Neural progenitor cell (in vitro differentiated cells): ENCODE results near the gene CES2. TPM values are rescaled to one million over a fixed set of nuclear protein-coding genes. Genes with fewer than 3 reads are reported as not detected.

Experiments used
- DNase-seq: peaks from one replicate; pipeline ENCODE4 v3.0.0-alpha.2; 2016; ENCODE audit warnings: low spot score
- H2AFZ ChIP-seq: fragments of 200-600 bp; sonication (generic); replicated peaks from 2 replicates; pipeline ENCODE4 v1.6.1; 2016; ENCODE audit warnings: antibody characterized with exemption
- H3F3A ChIP-seq: fragments of 200-600 bp; sonication (generic); 2 replicates; pipeline ENCODE4 v1.6.1; 2016; ENCODE audit warnings: antibody characterized with exemption, low read depth
- H3K27ac ChIP-seq: fragments of 200-600 bp; sonication (generic); 2 replicates; pipeline ENCODE4 v1.5.1; 2016; ENCODE audit warnings: mild to moderate bottlenecking
- H3K27me3 ChIP-seq: fragments of 200-600 bp; sonication (generic); 2 replicates; pipeline ENCODE4 v1.6.1; 2016; ENCODE audit warnings: mild to moderate bottlenecking, moderate library complexity
- H3K36me3 ChIP-seq: fragments of 200-600 bp; sonication (generic); 2 replicates; pipeline ENCODE4 v1.5.1; 2016
- H3K4me1 ChIP-seq: fragments of 200-600 bp; sonication (generic); 2 replicates; pipeline ENCODE4 v1.6.1; 2016; ENCODE audit warnings: mixed run types
- H3K4me2 ChIP-seq: fragments of 200-600 bp; sonication (generic); 2 replicates; pipeline ENCODE4 v1.6.1; 2016
- H3K4me3 ChIP-seq: fragments of 200-600 bp; sonication (generic); 2 replicates; pipeline ENCODE4 v1.5.1; 2016
- H3K79me2 ChIP-seq: fragments of 200-600 bp; sonication (generic); 2 replicates; pipeline ENCODE4 v1.6.1; 2016; ENCODE audit warnings: low read depth
- H3K9ac ChIP-seq: fragments of 200-600 bp; sonication (generic); 2 replicates; pipeline ENCODE4 v1.6.1; 2016
- H3K9me3 ChIP-seq: fragments of 200-600 bp; sonication (generic); 2 replicates; pipeline ENCODE4 v1.5.1; 2016; ENCODE audit warnings: low read depth
- H4K20me1 ChIP-seq: fragments of 200-600 bp; sonication (generic); 2 replicates; pipeline ENCODE4 v1.6.1; 2016; ENCODE audit warnings: low read depth
- H3K27ac Mint-ChIP-seq: 3 replicates; pipeline ENCODE4 v1.8.0; 2021; ENCODE audit warnings: mixed read lengths
- H3K27me3 Mint-ChIP-seq: 2 replicates; pipeline ENCODE4 v1.8.0; 2022; ENCODE audit warnings: low read depth, mild to moderate bottlenecking, inconsistent platforms, moderate library complexity, mixed read lengths; ENCODE audit not compliant: insufficient read depth
- H3K36me3 Mint-ChIP-seq: 3 replicates; pipeline ENCODE4 v1.8.0; 2021; ENCODE audit warnings: mixed read lengths
- H3K4me1 Mint-ChIP-seq: 3 replicates; pipeline ENCODE4 v1.8.0; 2021; ENCODE audit warnings: mixed read lengths
- H3K4me3 Mint-ChIP-seq: 3 replicates; pipeline ENCODE4 v1.8.0; 2021; ENCODE audit warnings: mild to moderate bottlenecking, moderate library complexity, mixed read lengths
- H3K9me3 Mint-ChIP-seq: 3 replicates; pipeline ENCODE4 v1.8.0; 2020; ENCODE audit warnings: mixed read lengths
- CTCF ChIP-seq: fragments of 200-600 bp; sonication (generic); IDR thresholded peaks from 2 replicates; pipeline ENCODE4 v1.5.1; 2017; ENCODE audit warnings: antibody characterized with exemption, mild to moderate bottlenecking
- EZH2 ChIP-seq: fragments of 200-600 bp; sonication (generic); IDR thresholded peaks from 2 replicates; pipeline ENCODE4 v1.6.1; 2017; ENCODE audit warnings: antibody characterized with exemption, mild to moderate bottlenecking, moderate library complexity
- EZH2phosphoT487 ChIP-seq: fragments of 200-600 bp; sonication (generic); IDR thresholded peaks from 2 replicates; pipeline ENCODE4 v1.6.1; 2017; ENCODE audit warnings: antibody characterized with exemption
- total RNA-seq: library from RNA; depleted of rRNA; stranded (reverse); fragments of >200 nt; gene quantifications from 2 replicates; pipeline ENCODE4 v1.2.3, GENCODE V29; 2015; ENCODE audit warnings: low replicate concordance

The CES2 gene
- total RNA-seq, 1 donor from 2014 or later: 11.1 TPM

DNA sequence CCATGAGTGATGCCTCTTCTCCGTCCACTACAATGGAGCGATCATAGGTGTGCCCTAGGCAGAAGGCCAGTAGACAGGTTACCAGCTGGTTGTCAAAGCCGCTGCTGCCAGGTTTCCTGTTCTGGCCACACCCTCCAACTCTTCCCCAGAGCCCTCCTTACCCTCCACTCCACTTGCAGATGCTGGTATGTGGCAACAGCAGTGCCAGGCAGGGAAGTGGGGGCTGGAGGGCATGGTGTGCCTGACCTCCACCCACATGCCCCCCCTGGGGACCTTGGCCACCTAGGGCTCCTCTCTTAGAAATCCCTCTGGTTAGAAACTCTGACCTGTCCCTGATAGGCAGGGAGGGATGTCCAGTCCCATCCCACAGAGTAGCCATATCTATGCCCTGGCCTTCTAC is 11.4 kb upstream of the CES2 start:
- H3K27me3 Mint-ChIP-seq: peaks cover 42% of the 10 kb centered on the region
- no peak overlapping the region for H3K4me3 ChIP-seq
- H3K27me3 ChIP-seq: peaks cover 76% of the 10 kb centered on the region
- H4K20me1 ChIP-seq: peaks cover 10% of the 10 kb centered on the region
- H2AFZ ChIP-seq: no peak overlapping the region
- TF ChIP-seq EZH2: no peak
- H3K4me2 ChIP-seq: no peak overlapping the region
- no peaks in the 10 kb centered on the region for H3K79me2 ChIP-seq
- no peaks in the 10 kb centered on the region for H3K4me1 ChIP-seq
- no peaks in the 10 kb centered on the region for H3K36me3 ChIP-seq
- peaks cover 38% of the 10 kb centered on the region for H3K4me1 Mint-ChIP-seq
- H3K9ac ChIP-seq: no peak overlapping the region
- H3K4me3 Mint-ChIP-seq: no peak overlapping the region
- no peaks in the 10 kb centered on the region for H3K9me3 ChIP-seq
- H3K36me3 Mint-ChIP-seq: no peaks in the 10 kb centered on the region
- no peaks in the 10 kb centered on the region for H3K9me3 Mint-ChIP-seq
- H3K27ac Mint-ChIP-seq: no peak overlapping the region
- H3K27ac ChIP-seq: no peak overlapping the region
- DNase-seq: no peak
- H3F3A ChIP-seq: peaks cover 12% of the 10 kb centered on the region

GRCh38 chr16:66924527-66925321 is 10.6 kb upstream of the CES2 start:
- H3K9ac ChIP-seq: no peak overlapping the region
- H3K4me3 ChIP-seq: peak overlapping the region; percentile 39
- no peaks in the 10 kb centered on the region for H3K79me2 ChIP-seq
- peak; percentile 64 for TF ChIP-seq CTCF
- peak; percentile 45 for TF ChIP-seq EZH2
- TF ChIP-seq EZH2phosphoT487: no peak
- H3K27ac Mint-ChIP-seq: no peak overlapping the region
- H3K4me1 ChIP-seq: no peaks in the 10 kb centered on the region
- H3K9me3 ChIP-seq: no peaks in the 10 kb centered on the region
- peaks cover 12% of the 10 kb centered on the region for H3F3A ChIP-seq
- peaks cover 10% of the 10 kb centered on the region for H4K20me1 ChIP-seq
- H3K4me2 ChIP-seq: peak overlapping the region; percentile 64
- DNase-seq: peak; percentile 87
- peaks cover 42% of the 10 kb centered on the region for H3K27me3 Mint-ChIP-seq
- no peaks in the 10 kb centered on the region for H3K36me3 ChIP-seq
- H3K4me1 Mint-ChIP-seq: peaks cover 33% of the 10 kb centered on the region
- H2AFZ ChIP-seq: peak overlapping the region; percentile 71
- H3K36me3 Mint-ChIP-seq: no peaks in the 10 kb centered on the region
- peaks cover 70% of the 10 kb centered on the region for H3K27me3 ChIP-seq
- H3K4me3 Mint-ChIP-seq: peak overlapping the region; percentile 80
- no peaks in the 10 kb centered on the region for H3K9me3 Mint-ChIP-seq
- H3K27ac ChIP-seq: no peak overlapping the region

GRCh38 chr16:66925322-66925840 is 9.9 kb upstream of the CES2 start, which contains the start of gene RRAD:
Gene RRAD (minus strand): TSS chr16:66925535. CDS start chr16:66925179, 356 bp downstream.
- TF ChIP-seq EZH2: peak; percentile 92
- TF ChIP-seq EZH2phosphoT487: peak; percentile 85
- TF ChIP-seq CTCF: no peak
- H4K20me1 ChIP-seq: peaks cover 10% of the 10 kb centered on the region
- Mint-ChIP-seq H3K4me1 (peaks cover 28% of the 10 kb centered on the region), H3K27ac (no peak within 1 kb of the TSS), H3K36me3 (no peaks in the 10 kb centered on the region), H3K27me3 (peaks cover 42% of the 10 kb centered on the region), H3K9me3 (no peaks in the 10 kb centered on the region), H3K4me3 (peak within 1 kb of the TSS; percentile 80)
- H3K9ac ChIP-seq: no peak within 1 kb of the TSS
- peaks cover 12% of the 10 kb centered on the region for H3F3A ChIP-seq
- no peaks in the 10 kb centered on the region for H3K36me3 ChIP-seq
- peak; percentile 54 for DNase-seq
- peak within 1 kb of the TSS; percentile 71 for H2AFZ ChIP-seq
- peak within 1 kb of the TSS; percentile 64 for H3K4me2 ChIP-seq
- H3K9me3 ChIP-seq: no peaks in the 10 kb centered on the region
- H3K4me1 ChIP-seq: no peaks in the 10 kb centered on the region
- H3K79me2 ChIP-seq: no peaks in the 10 kb centered on the region
- H3K27me3 ChIP-seq: peaks cover 65% of the 10 kb centered on the region
- no peak within 1 kb of the TSS for H3K27ac ChIP-seq
- H3K4me3 ChIP-seq: peak within 1 kb of the TSS; percentile 39
